Activated CD4-positive, alpha-beta T cell treated with anti-CD3 and anti-CD28 coated beads for 24 hours (primary cell): ENCODE data around the gene CD38.

ENCODE experiments used
- DNase-seq, 2 donors: peaks; one replicate each; pipeline ENCODE4 v3.0.0-alpha.2; 2020; ENCODE audit warnings: low read depth in 2 of 2

CD38 gene

DNA sequence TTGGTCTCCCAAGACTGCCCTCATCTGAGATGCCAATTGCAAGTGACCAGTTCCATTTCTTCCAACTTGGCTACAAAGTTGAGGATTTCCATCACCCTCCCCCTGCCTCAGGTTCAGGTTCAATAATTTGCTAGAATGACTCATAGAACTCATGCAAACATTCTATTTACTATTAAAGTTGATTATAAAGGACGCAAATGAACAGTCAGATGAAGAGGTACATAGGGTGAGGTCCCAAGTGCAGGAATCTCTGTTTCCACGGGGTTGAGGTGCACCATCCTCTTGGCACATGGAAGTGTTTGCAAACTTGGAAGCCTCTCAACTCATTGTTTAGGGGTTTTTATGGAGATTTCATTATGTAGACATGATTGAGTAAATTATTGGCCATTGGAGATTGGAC is 119.4 kb downstream of the CD38 start:
- DNase-seq = no peak

DNA sequence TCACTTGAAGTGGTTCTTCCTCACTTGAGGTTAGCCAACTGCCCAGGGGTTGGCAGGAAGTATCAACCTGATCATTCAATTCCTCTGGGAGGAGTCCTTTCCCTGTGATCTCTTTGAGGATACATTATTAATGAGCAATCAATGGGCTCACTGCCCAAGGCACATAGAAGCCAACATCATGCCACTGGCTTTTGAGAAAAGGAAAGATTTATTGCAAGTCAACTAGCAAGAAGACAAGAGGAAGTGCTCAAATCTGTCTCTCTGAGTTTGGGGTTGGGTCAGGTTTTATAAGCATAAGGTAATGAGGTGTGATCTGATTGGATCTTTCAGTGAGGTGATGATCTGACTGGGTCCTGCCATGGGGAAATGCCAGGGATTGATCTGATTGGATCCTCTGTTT is 120.8 kb downstream of the CD38 start:
- no peak for DNase-seq

DNA sequence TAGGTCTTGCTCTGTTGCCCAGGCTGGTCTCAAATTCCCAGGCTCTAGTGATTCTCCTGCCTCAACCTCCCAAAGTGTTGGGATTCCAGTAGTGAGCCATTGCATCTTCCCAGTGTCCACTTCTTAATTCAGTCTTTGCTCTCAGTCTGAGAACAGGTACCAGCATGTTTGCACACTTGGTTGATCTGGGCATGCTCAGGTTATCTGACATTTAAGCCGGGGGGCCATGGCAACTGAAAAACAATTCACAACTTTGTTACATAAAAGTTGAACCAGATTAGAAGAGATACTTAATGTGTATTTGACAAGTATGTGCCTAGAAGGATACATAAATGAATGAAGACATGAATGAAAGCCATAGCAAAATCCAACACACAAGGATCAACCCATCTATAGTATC is 121.4 kb downstream of the CD38 start:
- no peak for DNase-seq

DNA sequence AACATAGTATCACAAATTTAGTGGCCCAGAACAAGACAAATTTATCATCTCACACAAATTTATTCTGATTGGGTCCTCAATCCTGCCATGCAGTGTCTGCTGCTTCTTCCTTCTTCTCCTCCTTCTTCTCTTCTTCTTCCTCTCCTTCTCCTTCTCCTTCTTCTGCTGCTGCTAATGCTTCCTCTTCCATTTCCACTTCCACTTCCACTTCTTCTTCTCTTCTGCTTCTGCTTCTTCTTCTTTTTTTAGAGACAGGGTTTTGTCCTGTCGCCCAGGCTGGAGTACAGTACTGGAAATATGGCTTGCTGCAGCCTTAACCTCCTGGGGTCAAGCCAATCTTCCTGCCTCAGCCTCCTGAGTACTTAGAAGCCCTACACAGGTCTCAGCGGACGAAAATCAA is 122.9 kb downstream of the CD38 start:
- DNase-seq = no peak

DNA sequence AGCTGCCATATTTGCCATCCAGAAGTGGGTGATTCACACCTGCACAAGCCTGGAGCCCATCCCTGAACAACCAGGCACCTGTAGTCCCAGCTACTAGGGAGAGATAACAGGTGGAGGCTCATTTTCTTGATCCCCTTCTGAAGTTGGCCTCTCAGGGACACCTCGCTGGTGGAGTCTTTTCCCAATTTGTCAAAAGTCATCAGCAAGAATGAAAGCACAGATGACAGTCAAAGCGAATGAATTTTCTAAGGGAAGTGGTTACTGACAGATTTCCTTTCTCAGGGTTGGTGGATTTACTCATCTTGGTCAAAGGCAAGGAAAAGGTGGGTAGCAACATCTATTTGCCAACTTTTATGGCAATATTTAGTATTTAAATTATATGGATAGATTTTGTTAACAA is 123.9 kb downstream of the CD38 start:
- no peak for DNase-seq

DNA sequence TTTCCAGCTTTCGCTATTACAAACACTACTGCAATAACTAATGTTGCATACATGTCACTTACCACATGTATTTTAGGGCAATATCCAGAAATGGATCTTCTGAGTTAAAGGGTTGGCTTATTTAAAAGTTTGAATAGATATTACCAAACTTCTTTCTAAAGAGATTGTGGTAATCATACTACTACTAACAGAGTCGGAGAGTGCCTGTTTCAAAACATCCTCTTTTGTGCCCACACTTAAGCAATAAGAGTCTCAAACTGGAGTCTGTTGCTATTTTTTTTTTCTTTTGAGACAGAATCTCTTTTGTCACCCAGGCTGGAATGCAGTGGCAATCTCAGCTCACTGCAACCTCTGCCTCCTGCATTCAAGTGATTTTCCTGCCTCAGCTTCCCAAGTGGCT is 124.6 kb downstream of the CD38 start:
- no peak for DNase-seq
